ENCODE measurements around the gene CDKL2.

GRCh38 chr4:75621715-75622114 lies 8.6 kb downstream of the CDKL2 start:
- TF ChIP-seq CTCF (IDR thresholded peaks at IDR 0.05) (no peak), POLR2A (IDR thresholded peaks at IDR 0.05) (no peak)

All from right lobe of liver (tissue), 4 donors.